GM12872 (cell line): ENCODE data around the gene ECI1.

Experiments used
- CTCF ChIP-seq: IDR thresholded peaks from 3 replicates; pipeline ENCODE4 v1.5.1; 2011; ENCODE audit warnings: low read depth, mild to moderate bottlenecking, low read length, moderate library complexity; ENCODE audit not compliant: insufficient read depth

Gene ECI1

GRCh38 chr16:2256531-2257140 lies 5.2 kb upstream of the ECI1 start:
- TF ChIP-seq CTCF: no peak

- TF ChIP-seq CTCF: no peak
Observed at GRCh38 chr16:2253293-2253692, 1.9 kb upstream of the ECI1 start.

GRCh38 chr16:2252806-2253148 lies 1.4 kb upstream of the ECI1 start:
- no peak for TF ChIP-seq CTCF

- TF ChIP-seq CTCF: no peak
Observed at GRCh38 chr16:2250652-2251295, 613 bp downstream of the ECI1 start.

- TF ChIP-seq CTCF: no peak
Observed at GRCh38 chr16:2246301-2246885, 5.0 kb downstream of the ECI1 start.

GRCh38 chr16:2244926-2245795 lies 6.2 kb downstream of the ECI1 start:
- no peak for TF ChIP-seq CTCF

- TF ChIP-seq CTCF: no peak
Observed at GRCh38 chr16:2244301-2244700, 7.1 kb downstream of the ECI1 start.
